Suprapubic skin (tissue), 4 donors: ENCODE results near the gene TBC1D20.

Source experiments
- EP300 ChIP-seq: sonication (generic); formaldehyde crosslinking; IDR thresholded peaks from one replicate; pipeline ENCODE4 v1.6.1; 2017; ENCODE audit warnings: antibody characterized with exemption
- POLR2A ChIP-seq, 2 donors: fragments of 450-650 bp; IDR thresholded peaks; one replicate each; pipeline ENCODE4 v1.6.1; 2017; ENCODE audit warnings: antibody characterized with exemption in 2 of 2, mild to moderate bottlenecking in 2 of 2, moderate library complexity in 2 of 2
- POLR2AphosphoS5 ChIP-seq, 3 donors: sonication (generic); formaldehyde crosslinking; IDR thresholded peaks; one replicate each; pipeline ENCODE4 v1.6.1; 2017; ENCODE audit warnings: antibody characterized with exemption in 3 of 3
- TF ChIP-seq, protein P1 (sequence below), 2 donors: fragments of 200-600 bp in 1 of 2; fragments of 450-650 bp in 1 of 2; sonication (generic) in 1 of 2; IDR thresholded peaks; one replicate each; pipeline ENCODE4 v1.5.1; 2016 to 2019; ENCODE audit warnings: antibody characterized with exemption in 2 of 2, mild to moderate bottlenecking in 1 of 2, moderate library complexity in 1 of 2

GRCh38 chr20:404088-404487 is 58.2 kb downstream of the TBC1D20 start:
- TF ChIP-seq, protein P1, sequence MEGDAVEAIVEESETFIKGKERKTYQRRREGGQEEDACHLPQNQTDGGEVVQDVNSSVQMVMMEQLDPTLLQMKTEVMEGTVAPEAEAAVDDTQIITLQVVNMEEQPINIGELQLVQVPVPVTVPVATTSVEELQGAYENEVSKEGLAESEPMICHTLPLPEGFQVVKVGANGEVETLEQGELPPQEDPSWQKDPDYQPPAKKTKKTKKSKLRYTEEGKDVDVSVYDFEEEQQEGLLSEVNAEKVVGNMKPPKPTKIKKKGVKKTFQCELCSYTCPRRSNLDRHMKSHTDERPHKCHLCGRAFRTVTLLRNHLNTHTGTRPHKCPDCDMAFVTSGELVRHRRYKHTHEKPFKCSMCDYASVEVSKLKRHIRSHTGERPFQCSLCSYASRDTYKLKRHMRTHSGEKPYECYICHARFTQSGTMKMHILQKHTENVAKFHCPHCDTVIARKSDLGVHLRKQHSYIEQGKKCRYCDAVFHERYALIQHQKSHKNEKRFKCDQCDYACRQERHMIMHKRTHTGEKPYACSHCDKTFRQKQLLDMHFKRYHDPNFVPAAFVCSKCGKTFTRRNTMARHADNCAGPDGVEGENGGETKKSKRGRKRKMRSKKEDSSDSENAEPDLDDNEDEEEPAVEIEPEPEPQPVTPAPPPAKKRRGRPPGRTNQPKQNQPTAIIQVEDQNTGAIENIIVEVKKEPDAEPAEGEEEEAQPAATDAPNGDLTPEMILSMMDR (IDR thresholded peaks at IDR 0.05) = no peak
- TF ChIP-seq EP300 (no peak), POLR2A (IDR thresholded peaks at IDR 0.05) (no peak), POLR2AphosphoS5 (IDR thresholded peaks at IDR 0.05) (no peak)
